Measurements from ENCODE around the gene NETO2.
"Not testable (repeated sequence)": the region's sequence is repeated elsewhere in the genome, so short reads cannot be mapped to it uniquely, and the experiment has no call there.

Gene NETO2

DNA sequence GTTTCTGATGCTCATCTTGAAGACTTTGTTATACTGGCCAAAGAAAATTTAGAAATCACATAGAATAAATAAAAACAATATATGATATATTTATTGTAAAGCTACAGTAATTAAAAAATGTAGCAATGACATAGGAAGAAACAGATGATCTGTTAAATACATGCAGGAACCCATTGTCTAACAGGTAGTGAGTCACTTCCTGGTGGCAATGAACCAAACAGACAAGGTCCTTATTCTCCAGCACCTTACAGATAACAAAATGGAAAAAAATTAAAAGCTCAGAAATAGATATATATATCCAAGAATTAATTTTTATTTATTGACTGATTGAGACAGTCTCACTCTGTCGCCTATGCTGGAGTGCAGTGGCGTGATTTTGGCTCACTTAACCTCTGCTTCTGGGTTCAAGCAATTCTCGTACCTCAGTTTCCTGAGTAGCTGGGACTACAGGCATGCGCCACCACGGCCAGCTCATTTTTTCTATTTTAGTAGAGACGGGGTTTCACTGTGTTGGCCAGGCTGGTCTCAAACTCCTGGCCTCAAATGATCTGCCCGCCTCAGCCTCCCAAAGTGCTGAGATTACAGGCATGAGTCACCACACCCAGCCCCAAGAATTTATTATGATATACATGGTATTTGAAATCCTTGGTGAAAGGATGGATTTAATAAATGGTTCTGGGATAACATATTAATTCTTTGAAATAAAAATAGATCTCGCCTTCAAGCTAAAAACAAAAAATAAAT, 7.5 kb downstream of the NETO2 start:
- DNase-seq (ENCODE audit: low spot score) = no peak

DNA sequence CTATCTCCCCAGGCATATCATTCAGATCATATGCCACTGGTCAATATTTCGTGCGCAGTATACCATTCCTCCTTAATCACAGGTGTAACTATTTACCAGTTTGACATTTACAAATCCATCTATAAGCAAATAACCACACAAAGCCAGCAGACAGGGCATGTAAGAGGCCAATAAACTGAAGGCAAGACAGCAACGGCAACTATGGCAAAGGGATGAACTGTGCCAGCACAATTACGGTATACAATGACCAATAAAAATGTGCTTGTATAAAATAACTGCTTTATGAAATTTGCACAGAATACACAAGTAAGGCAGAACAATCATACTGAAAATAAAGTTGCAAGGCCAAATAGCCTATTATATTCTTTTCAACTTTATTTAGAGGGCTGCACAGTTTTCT, 9.2 kb downstream of the NETO2 start:
- DNase-seq (ENCODE audit: low spot score) = no peak

DNA sequence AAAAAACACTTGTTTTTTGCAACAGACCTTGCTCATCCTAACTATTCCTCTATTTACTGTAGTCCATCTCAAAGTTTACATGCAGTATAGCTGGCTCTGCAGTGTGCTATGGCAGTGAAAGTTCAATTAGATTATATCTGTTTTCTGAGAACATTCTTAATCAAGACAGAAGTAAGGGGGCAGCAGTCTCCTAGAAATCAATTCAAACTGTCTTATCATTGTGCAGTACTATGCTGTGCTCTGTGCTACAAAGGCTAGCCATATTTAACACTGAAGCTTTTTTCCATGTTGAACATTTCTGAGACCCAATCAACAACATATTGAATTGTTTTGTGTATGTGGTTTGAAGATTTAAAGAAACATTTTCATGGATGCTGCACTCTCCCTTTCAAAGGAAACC, 11.4 kb downstream of the NETO2 start:
- no peak for DNase-seq (ENCODE audit: low spot score)

DNA sequence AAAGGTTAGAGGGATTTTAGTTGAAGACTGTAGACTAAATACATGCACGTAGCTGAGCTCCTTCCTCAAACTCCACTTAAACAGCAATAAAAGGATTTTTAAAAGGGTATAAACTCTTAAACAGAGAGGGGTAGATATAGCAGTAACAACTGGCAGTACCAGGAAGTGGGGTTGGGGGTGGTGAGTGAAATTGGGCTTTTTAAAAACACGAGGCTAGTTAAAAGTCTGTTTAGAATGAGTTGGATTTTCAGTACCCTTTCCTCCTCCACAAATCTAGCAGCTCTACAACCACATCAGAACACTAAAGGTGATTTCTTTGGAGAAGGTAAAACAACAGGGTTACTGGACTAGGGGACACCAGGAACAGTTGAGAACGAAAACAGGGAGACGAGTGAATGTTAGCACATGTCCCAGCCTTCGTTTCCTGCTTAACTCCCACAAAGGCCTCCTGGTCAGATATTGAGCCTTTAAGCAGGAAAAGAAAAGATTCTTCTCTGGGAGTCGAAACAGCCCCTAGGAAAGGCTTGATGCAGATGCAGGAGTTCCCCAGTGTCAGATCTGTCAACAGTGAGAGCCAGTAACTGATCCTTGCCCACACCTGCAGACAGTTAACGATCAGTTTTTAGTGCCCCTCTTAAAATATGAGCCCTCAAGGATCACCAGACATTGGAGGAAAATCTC, 13.8 kb downstream of the NETO2 start:
- DNase-seq (ENCODE audit: low spot score) = no peak

DNA sequence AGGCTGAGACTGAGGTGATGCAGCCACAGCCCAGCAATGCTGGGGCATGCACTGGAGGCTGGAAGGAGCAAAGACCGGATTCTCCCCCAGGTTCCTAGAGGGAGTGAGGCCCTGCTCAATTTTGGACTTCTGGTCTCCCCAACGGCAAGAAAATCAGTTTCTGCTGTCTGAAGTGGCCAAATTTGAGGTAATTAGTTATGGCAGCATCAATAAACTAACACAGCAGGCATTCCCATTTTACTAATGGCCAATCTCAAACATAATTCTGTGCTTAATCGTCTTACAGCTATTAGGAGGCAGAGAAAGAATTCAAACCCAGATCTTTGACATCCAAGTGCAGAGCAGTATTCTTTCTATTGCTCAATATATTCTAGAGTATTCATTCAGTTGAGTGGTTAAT, 16.2 kb downstream of the NETO2 start:
- no peak for DNase-seq (ENCODE audit: low spot score)

DNA sequence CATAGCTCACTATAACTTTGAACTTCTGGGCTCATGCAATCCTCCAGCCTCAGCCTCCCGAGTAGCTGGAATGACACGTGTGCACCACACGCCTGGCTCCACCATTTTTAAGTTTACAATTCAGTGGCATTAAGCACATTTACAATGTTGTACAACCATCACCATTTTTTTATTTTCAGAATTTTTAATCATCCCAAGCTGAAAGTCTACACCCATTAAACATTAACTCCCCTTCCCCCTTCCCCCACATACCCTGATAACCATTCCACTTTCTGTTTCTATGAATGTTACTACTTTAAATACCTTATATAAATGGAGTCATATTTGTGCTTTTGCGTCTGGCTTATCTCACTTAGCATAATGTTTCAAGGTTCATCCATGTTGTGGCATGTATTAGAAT, 18.0 kb downstream of the NETO2 start:
- no peak for DNase-seq (ENCODE audit: low spot score)

DNA sequence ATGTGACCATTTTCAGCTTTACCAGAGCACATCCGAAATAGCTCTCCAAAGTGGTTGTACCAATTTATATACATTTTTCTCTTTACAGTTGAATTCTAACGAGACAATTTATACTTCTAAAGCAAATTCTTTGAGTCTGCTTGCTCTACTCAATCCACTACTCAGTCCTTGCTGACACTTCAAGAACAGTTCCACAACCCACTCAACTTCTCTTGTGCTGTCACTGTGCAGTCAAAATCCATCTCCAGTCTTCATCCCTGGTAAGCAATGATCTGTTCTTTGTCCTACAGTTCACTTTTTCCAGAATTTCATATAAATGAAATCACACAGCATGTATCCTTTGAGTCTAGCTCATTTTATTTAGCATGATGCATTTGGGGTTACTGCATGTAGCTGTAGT, 30.6 kb downstream of the NETO2 start:
- no peak for DNase-seq (ENCODE audit: low spot score)

DNA sequence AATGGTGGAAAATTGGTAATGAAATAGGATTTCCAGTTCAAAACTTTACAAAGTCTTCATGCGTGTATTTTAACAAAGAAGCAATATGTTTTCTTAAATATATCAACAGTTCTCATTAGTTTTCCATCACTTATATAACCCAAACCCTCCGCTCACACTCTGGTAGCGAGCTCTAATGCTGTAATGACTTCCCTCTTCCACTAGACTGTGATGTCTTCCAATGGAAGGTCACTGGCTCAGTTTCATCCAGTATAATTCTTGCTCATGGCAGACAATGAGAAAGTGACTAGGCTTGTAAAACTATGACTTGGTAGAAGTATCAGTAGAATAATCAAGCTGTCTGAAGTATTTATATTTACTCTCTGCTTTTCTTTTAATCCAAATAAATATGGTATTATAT, 32.8 kb downstream of the NETO2 start:
- no peak for DNase-seq (ENCODE audit: low spot score)

DNA sequence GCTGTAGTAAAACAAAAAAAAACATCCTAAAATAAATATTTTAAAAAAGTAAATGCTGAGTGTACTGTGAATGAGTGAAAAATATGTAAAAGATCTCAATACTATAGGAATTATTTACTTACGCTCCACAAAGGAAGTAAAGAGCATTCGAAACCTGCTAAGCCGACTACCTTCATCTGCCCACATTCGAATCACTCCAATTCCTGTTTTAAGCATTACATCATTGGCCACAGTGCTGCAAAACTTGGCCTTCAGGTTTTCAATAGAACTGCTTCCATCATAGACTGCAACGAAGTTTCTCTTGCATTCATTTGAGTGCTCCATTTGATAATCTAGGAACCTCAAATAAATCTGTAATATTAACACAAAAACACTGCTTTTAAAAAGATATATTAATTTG, 34.4 kb downstream of the NETO2 start:
- DNase-seq (ENCODE audit: low spot score) = no peak

DNA sequence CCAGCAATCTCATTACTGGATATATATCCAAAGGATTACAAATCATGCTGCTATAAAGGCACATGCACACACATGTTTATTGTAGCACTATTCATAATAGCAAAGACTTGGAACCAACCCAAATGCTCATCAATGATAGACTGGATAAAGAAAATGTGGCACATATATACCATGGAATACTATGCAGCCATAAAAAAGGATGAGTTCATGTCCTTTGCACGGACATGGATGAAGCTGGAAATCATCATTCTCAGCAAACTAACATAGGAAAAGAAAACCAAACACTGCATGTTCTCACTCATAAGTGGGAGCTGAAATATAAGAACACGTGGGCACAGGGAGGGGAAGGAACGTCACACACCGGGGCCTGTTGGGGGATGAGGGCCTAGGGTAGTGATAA, 40.8 kb downstream of the NETO2 start:
- not testable (repeated sequence) for DNase-seq (ENCODE audit: low spot score)

DNA sequence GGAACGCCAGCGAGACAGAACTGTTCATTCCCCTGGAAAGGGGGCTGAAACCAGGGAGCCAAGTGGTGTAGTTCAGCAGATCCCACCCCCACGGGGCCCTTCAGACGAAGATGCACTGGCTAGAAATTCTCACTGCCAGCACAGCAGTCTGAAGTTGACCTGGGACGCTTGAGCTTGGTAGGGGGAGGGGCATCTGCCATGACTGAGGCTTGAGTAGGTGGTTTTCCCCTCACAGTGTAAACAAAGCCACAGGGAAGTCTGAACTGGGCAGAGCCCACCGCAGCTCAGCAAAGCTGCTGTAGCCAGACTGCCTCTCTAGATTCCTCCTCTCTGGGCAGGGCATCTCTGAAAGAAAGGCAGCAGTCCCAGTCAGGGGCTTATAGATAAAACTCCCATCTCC, 46.6 kb downstream of the NETO2 start:
- not testable (repeated sequence) for DNase-seq (ENCODE audit: low spot score)

DNA sequence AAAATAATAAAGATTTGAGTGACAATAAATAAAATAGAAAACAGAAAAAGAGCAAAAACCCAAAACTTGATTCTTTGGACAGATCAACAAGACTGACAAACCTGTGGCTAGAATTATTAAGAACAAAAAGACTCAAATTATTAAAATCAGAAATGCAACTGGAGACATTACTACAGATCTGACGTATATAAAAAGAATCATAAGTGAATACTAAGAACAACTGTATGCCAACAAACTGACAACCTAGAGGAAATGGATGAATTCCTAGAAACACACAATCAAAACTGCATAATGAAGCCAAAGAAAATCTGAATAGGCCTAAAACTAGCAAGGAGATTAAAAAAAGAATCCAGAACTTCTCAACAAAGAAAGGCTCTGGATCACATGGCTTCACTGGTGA, 47.4 kb downstream of the NETO2 start:
- DNase-seq (ENCODE audit: low spot score) = no peak

DNA sequence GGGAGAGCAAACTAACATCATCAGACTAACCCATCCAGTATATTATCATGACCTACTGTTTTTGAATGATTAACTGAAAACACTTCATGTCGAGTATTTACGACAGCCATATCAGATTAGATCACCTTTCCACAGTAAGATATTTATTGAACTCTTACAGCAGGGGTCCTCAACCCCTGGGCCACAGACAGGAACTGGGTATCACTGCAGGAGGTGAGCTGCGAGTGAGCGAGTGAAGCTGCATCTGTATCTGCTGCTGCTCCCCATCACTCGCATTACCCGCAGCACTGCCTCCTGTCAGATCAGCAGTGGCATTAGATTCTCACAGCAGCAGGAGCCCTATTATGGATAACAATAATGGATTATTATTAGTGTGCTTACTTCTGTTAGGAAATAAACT, 59.5 kb downstream of the NETO2 start:
- no peak for DNase-seq (ENCODE audit: low spot score)

DNA sequence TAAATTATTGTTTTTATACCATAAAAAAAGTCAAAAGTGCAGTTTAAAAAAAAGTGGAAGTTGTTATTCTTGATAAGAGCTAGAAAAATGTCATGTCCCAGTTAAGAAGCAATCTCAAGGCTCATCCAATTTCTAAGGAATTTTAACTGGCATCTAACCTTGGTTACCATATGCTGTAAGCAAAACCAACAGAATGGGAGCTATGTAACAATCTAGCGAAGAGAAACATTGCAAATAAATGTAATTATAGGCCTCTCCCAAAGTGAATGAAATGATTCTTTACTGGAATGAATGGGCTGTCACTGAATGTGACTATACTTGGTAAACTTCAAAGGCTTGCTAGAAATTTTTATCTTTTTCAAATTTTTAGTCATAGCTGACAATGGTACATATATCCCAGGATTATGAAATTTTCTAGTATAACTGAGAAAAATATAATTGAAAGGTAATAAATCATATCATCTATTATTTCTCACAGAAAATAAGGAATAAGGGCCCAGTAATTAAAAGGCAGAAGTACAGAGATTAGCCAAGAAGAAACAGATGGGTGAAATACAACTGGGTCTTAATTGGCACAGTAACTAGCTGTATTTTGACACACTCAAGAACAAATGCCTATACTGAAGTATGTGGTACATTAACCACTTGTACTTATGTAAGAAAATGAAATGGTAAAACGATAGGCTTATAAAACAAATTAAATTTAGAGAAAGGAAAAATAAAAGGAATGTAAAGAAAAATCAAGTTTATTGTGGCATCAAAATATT, 61.5 kb downstream of the NETO2 start:
- DNase-seq (ENCODE audit: low spot score) = no peak

DNA sequence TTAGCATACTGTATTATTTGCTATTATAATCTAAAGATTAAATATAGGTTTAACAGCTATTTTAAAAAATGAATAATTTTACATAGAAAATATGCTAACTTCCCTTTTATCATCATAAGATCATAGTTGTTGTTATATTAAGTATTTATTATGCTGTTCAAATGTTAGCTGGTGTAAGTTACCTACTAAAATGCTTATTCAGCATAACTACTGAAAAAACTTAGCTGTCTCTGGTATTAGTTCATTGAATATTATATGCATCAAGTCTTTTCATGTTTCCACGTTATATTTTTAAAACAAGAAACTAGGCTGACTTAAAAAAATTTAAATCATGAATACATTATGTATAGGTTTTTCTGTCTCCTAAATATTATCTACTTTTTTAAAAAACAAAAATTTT, 62.6 kb downstream of the NETO2 start:
- no peak for DNase-seq (ENCODE audit: low spot score)

DNA sequence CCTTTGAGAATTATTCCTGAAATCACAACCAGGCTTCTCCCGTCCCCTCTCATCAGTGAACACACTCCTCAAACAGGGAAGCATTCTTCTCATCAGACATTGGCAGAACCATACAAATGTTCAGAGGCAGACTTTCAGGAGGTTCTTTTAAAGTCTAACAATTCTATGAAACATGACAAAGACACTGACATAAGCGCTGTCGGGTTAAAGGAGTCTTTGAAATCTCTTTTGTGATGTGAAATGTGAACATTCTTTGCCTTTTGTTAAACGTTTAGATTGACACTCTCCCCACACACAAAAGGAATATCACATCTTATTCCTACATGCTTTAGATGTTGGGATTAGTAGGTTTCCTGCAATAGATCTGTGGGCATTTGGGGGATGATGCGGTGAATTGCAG, 63.9 kb downstream of the NETO2 start:
- no peak for DNase-seq (ENCODE audit: low spot score)

DNA sequence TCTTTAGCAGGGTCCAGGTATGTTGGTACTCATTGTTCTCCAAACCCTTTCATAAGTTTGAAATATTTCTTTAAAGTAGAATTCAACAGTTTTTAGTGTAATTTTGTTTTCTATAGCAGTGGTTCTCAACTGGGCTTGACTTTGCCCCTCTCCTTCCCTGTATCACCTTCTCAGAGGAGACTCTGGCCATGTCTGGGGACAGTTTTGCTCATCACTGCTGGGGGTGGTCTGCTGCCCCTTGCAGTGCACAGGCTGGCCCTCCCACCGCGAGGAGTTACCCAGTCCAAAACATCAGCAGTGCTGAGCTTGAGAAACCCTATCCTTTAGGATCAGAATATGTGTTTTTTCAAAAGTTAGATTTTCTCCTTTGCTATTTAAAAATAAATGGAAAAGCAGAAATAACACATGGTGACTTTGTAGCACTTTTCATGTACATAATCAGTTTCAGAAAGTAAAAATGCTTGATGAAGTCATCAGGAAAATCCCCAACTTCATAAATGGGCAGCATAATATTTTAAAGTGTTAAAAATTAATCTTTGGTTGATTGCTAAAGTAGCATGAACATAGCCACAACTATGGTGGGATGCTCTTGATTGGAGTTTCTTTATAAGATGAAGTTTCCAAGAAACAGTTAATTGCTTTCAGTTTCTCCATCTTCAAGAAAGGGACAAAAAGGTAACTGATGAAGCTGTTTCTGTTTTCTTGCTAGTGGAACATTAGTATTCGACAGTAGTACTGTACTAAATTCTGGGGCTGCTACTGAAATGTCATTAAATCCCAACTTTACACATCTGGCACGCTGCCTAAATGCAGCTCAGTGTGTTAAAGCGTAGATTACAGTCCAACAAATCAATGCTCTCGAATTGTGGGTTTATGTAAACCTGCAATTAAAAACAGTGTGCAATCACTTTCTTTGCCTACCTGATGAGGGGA, 70.3 kb downstream of the NETO2 start:
- DNase-seq (ENCODE audit: low spot score) = no peak

DNA sequence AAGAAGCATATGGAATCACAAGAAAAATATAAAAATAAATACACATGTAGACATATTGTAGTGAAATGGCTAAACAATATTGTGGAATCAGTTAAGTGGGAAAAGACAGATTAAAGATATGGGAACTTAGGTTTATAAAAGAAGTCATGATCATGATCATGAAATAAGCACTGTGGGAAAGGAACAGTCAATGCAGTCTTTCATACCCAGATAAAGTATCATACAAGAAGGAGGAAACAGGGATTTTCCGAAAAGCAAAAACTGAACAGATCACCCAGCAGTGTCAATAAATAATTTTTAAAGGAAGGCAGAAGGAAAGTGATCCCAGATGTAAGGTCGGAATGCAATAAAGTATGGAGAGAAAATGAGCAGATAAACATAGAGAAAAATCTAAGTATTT, 71.6 kb downstream of the NETO2 start:
- no peak for DNase-seq (ENCODE audit: low spot score)

DNA sequence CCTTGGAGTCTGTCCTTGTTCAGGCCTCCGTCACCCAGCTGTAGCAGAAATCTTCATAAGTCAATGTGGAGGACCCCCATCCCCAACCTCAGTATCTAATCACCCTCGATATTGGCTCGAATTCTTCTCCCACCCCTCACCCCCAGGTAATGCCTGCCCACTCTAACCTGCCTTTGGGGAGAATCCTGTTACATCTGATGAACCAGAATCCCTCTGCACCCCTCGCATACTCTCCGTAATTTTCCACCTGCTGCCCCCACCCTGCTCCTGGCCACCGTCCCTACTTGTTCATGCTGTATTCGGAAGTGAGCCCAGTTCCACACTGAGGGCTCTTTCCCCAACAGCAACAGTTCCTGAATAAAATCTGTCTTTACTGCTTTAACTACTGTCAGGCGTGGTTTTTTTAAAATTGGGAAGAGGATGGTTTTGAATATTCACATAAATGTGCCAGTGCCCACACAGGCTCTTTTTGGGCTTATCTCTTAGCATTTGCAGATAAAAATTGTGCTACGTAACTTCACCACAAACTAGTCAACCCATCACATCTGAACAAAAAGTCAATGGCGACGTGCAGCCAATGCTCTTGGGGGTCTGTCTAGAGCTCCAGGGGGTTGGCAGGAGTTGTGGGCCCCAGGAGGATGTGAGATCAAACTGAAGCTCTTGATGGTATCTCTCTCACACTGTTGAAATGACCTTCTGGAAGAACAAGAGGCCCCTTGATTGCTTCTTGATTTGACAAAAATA, 73.7 kb downstream of the NETO2 start:
- no peak for DNase-seq (ENCODE audit: low spot score)

DNA sequence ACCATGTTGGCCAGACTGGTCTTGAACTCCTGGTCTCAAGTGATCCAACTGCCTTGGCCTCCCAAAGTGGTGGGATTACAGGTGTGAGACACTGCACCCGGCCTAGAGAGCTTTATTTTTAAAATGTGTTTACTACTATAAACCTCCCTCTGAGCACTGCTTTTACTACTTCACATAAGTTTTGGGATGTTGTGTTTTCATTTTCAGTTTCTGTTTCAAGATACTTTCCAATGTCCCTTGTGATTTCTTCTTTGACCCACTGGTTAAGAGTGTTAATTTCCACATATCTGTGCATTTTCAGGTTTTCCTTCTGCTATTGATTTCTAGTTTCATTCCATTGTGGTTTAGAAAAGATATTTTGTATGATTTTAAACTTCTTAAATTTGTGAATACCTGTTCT, 74.4 kb downstream of the NETO2 start:
- DNase-seq (ENCODE audit: low spot score) = no peak

DNA sequence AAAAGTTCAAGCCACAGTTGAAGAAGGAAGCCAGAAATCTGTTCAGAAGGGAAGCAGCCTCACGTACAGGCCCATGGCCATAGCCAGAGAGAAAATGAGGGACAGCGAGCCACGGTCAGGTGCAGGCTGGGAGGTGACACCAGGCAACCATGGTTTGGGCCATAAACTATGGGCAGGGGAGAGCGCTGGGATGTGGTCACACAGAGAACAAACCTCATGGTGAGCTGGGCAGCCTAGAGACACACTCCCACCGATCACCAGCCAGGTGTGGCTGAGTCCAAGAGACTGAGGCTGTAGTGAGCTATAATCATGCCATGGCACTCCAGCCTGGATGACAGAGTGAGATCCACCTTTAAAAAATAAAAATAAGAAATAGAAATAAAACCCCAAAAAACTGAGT, 76.5 kb downstream of the NETO2 start:
- DNase-seq (ENCODE audit: low spot score) = no peak
